ENCODE measurements around the gene HS3ST6. TPM values are rescaled to one million over a fixed set of nuclear protein-coding genes. Genes with fewer than 3 reads are reported as not detected.

HS3ST6 gene
- total RNA-seq, 1 donor from 2014 or later = 1.3 TPM

DNA sequence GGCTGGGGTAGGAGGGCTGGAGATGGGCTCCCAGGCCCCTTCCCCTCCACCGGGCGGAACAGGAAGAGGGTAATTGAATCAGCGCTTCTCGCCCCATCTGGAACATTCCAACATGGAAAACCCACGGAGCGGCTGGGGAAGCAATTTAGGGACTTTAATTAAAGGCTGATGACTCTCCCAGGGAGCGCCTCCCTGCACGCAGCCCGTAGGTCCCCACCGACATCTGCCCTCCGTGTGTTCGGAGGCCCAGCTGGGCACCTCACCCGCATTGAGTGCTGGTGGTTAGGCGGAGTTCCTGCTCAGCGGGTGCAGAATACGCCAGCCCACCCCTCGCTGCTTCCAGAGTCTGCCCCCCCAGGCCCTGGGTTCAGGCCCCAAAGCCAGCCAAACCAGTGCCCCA, 10.0 kb downstream of the HS3ST6 start:
- no peak overlapping the region for H3K27ac Mint-ChIP-seq
- no peaks in the 10 kb centered on the region for H3K9me3 Mint-ChIP-seq
- DNase-seq (ENCODE audit: extremely low spot score, unreplicated experiment) = no peak
- peaks cover 6% of the 10 kb centered on the region for H3K27me3 Mint-ChIP-seq
- H3K4me3 Mint-ChIP-seq = no peak overlapping the region
- peaks cover 9% of the 10 kb centered on the region for H3K4me1 Mint-ChIP-seq (ENCODE audit: unreplicated experiment)
- no peaks in the 10 kb centered on the region for H3K36me3 Mint-ChIP-seq
- TF ChIP-seq, protein P1, sequence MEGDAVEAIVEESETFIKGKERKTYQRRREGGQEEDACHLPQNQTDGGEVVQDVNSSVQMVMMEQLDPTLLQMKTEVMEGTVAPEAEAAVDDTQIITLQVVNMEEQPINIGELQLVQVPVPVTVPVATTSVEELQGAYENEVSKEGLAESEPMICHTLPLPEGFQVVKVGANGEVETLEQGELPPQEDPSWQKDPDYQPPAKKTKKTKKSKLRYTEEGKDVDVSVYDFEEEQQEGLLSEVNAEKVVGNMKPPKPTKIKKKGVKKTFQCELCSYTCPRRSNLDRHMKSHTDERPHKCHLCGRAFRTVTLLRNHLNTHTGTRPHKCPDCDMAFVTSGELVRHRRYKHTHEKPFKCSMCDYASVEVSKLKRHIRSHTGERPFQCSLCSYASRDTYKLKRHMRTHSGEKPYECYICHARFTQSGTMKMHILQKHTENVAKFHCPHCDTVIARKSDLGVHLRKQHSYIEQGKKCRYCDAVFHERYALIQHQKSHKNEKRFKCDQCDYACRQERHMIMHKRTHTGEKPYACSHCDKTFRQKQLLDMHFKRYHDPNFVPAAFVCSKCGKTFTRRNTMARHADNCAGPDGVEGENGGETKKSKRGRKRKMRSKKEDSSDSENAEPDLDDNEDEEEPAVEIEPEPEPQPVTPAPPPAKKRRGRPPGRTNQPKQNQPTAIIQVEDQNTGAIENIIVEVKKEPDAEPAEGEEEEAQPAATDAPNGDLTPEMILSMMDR (conservative IDR thresholded peaks at IDR 0.05) = no peak

DNA sequence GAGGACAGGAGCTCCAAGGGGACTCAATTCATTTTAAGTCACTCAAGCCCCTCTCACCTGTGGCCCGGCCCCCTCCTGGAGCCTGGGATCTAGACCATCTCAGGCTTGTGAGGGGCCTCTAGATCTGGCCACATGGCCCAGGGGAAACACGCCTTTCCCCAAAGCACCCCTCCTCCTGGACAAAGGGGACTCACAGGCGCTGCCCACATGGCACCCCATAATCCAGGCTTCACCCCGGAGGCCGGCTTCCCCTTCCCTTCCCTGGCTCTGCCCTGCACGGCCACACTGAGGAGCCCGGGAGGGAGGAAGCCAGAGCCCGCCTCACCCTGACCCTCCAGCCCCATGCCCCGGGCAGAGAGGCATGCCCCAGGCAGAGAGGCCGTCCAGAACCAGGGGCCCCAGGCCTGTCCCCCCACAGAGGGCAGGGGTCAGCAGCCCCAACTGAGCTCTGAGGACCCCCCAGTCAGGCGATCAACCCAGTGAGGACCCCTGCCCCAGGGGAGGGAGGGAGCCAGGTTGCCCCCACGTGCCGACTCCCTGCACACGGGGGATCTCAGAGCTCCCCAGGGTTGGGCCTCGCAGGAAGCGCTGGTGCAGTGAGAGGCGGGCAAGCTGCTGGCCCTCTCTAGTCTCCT, 10.9 kb downstream of the HS3ST6 start:
- no peak overlapping the region for H3K27ac Mint-ChIP-seq
- peaks cover 6% of the 10 kb centered on the region for H3K27me3 Mint-ChIP-seq
- TF ChIP-seq, protein P1 (conservative IDR thresholded peaks at IDR 0.05) = no peak
- H3K4me3 Mint-ChIP-seq = no peak overlapping the region
- no peaks in the 10 kb centered on the region for H3K9me3 Mint-ChIP-seq
- H3K36me3 Mint-ChIP-seq = no peaks in the 10 kb centered on the region
- peaks cover 14% of the 10 kb centered on the region for H3K4me1 Mint-ChIP-seq (ENCODE audit: unreplicated experiment)
- DNase-seq (ENCODE audit: extremely low spot score, unreplicated experiment) = no peak

DNA sequence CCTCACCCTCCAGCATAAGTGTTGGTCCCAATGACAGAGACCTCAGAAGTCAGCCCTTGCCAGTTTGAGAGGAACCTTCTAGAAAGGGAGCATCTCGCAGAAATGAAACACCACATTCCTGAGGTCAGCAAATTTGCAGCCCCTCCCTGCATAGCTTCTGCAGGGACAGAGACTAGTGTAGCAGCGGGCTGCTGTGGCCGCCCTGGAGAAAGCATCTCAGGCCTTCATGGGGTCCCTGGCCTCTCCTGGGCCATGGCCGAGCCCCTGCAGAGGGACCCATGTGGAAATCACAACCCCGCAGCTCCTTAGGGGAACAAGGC, 11.4 kb downstream of the HS3ST6 start:
- H3K9me3 Mint-ChIP-seq = no peaks in the 10 kb centered on the region
- H3K36me3 Mint-ChIP-seq = no peaks in the 10 kb centered on the region
- H3K27me3 Mint-ChIP-seq = peaks cover 6% of the 10 kb centered on the region
- peak overlapping the region; percentile 51 for H3K27ac Mint-ChIP-seq
- TF ChIP-seq, protein P1 (conservative IDR thresholded peaks at IDR 0.05) = no peak
- no peak overlapping the region for H3K4me3 Mint-ChIP-seq
- peaks cover 14% of the 10 kb centered on the region for H3K4me1 Mint-ChIP-seq (ENCODE audit: unreplicated experiment)
- DNase-seq (ENCODE audit: extremely low spot score, unreplicated experiment) = no peak

DNA sequence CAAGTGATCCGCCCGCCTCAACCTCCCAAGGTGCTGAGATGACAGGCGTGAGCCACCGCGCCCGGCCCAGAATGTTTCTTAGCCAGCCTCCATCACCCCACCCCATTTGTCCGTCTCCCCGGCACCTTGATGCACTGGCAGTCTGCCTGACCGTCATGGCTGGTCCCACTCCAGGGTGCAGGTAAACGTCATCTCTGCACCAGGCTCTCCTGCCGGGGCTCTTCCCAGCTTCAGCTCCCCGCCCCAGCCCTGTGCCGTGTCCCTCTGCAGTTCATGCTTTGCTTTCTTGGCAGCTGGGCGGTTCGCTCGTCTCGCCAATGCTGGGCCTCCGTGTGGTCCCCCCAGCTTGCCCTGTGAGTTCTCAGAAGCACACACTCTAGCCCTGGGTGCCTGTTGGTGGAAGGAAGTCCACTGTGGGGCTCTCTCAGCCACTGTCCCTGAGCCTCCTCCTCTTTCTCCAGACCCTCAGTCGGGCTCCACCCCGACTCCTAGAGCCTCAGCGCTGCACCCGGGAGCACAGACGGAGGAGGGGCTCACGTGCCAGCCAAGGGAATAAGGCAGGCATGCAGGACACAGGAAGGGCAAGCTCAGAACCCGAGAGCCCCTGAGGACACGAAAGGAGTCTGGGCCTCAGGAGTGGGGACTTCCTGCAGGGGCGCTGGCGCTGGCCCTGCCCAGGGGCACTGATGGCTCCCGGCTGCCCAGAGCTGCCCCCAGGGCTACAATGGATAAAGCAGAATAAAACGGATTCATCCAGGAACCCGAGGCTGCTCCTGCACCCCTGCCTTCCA, 12.0 kb downstream of the HS3ST6 start:
- Mint-ChIP-seq H3K27ac (peak overlapping the region; percentile 51), H3K4me1 (ENCODE audit: unreplicated experiment) (peaks cover 14% of the 10 kb centered on the region), H3K36me3 (no peaks in the 10 kb centered on the region), H3K9me3 (no peaks in the 10 kb centered on the region), H3K4me3 (no peak overlapping the region), H3K27me3 (peaks cover 6% of the 10 kb centered on the region)
- TF ChIP-seq, protein P1 (conservative IDR thresholded peaks at IDR 0.05) = no peak
- DNase-seq (ENCODE audit: extremely low spot score, unreplicated experiment) = no peak

DNA sequence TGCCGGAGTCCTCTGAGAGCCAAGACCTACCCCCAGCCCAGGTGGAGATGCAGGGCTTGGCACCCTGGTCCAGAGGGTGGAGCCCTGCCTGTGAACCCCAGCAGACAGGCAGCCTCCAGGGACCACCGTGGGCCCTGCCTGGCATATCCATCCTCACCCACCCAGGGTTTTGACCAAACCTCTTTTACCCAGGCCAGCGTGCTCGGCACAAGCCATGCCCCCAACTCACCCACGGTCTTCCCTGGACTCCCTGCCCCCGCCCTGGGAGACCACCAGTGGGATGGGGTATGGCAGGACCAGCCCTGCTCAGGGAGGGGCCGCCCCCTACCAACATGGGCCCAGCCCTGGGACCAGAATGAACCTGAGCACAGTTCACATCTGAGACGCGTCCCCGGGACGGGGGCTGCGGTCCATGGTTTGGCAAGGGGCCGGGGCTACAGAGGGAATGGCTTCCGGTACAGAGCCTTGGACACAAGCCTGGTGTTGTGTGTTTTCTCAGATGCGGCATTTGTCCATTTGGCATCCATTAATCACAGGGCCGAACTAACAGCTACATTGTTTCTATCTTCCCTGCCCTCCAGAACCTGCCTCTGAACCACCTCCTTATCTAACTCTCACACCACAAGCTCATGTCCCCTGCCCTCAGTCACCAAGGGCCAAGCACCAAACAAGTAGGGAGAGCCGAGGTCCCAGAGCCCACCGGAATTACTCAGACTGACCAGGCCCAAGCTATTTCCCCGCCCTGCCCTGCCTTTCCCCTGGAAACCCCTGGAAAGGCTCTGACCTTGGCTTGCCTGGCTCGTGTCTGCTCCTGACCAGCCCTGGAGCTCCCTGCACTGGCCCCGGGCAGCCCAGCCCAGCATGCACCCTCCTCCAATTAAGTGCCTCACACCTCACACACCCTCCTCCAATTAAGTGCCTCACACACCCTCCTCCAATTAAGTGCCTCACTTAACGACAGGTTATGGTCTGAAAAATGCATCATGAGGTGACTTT, 14.1 kb downstream of the HS3ST6 start:
- no peak overlapping the region for H3K27ac Mint-ChIP-seq

More for the DNA sequence above, 14.1 kb downstream of the HS3ST6 start:
- no peaks in the 10 kb centered on the region for H3K36me3 Mint-ChIP-seq
- no peaks in the 10 kb centered on the region for H3K9me3 Mint-ChIP-seq
- peaks cover 14% of the 10 kb centered on the region for H3K4me1 Mint-ChIP-seq (ENCODE audit: unreplicated experiment)
- DNase-seq (ENCODE audit: extremely low spot score, unreplicated experiment) = no peak
- peaks cover 6% of the 10 kb centered on the region for H3K27me3 Mint-ChIP-seq
- TF ChIP-seq, protein P1 (conservative IDR thresholded peaks at IDR 0.05) = no peak
- H3K4me3 Mint-ChIP-seq = no peak overlapping the region
